GM18505 (cell line): ENCODE measurements around the gene PSRC1.

Experiments used
- ATAC-seq: cut with Tn5 transposase; IDR thresholded peaks from one replicate; pipeline ENCODE4 v1.9.1; 2021; ENCODE audit not compliant: unreplicated experiment
- POLR2A ChIP-seq: IDR thresholded peaks from 4 replicates; pipeline ENCODE4 v1.6.1; 2011; ENCODE audit warnings: borderline replicate concordance; ENCODE audit not compliant: insufficient read depth, insufficient read length; ENCODE audit errors: extremely low read depth

The PSRC1 gene

DNA sequence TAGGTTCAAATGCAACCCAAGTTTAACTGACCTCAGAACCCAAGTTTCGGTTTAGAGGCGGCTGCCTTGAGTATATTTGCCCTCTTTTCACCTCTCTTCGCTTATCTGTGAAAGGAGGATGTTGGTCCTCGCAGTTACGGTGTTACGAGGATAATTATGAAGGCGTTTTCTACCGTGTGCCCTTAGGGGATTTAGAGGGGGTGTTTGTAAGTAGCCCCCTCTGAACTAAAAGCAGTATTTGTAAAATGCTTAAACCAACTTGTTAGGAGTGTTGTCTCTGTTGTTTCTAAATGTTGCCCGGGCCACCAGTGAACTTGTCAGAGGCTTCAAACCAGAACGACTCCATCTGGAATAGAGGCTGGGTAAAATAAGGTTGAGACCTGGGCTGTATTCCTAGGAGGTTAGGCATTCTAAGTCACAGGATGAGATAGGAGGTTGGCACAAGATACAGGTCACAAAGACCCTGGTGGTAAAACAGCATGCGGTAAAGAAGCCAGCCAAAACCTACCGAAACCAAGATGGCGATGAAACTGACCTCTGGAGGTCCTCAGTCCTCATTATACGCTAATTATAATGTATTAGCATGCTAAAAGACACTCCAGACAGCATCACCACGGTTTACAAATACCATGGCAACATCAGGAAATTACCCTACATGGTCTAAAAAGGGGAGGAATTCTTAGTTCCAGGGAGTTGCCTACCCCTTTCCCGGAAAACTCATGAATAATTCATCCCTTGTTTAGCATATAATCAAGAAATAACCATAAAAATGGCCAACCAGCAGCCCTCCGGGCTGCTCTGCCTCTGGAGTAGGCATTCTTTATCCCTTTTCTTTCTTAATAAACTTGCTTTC, 1.0 kb upstream of the PSRC1 start:
- no peak for TF ChIP-seq POLR2A
- peak; percentile 20 for ATAC-seq

DNA sequence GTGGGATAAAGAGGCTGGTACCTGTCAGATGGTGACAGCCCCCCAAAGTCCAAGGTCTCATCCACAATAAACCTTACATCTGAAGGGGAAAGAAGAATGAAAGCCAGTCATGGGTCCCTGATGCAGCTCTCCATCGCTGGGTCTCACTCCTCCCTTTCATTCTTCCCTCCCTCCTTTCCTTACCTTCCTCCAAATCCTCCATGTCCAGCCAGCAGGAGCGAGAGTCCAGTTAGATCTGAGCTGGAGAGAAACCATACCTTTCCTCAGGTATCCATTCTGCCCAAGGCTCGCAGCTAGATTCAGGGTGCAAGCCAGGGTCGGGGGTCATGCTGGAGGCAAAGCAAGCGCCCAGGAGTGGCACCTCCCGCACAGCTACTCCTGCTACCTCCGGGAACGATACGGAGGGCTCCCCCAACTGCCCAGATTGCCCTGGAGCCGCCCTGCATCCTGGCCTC, 421 bp downstream of the PSRC1 start:
- ATAC-seq, result no peak
- no peak for TF ChIP-seq POLR2A

DNA sequence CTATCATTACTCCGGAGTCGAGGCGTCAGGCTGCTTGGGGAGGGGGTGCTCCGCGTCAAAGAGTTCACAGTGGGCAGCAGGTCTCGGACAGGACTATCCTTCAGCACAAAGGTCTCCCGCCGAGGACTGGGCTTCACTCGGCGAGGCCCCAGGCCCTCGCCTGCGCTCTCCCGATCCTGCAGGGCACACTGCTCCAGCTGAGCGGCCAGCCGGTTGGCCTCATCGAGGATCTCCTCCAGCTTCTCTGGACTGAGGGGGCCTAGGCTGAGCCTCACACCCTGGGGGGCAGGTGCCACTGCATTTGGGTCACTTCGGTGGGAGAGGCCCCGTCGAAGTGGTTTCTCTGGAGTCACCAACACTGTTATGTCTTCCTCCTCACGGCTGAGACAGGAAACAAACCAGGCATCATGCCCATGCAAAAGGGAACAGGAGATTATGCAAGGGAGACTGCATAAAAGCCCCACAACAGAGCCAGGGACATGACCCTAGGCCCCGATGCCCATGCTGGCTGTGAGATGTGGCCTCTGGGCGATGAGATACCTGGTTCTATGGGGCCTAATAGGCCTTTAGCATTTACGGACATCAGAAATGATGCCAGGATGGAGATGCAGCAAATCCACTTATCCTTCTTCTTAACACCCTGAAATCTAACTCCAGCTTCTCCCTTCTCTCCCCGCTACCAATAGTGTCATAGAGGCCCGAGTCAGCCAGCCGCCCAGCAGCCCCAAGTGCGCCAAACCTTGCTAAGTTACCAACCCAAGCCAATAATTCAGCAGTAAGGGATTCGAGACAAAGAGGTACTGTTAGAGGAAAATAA, 1.1 kb downstream of the PSRC1 start:
- ATAC-seq, result no peak
- no peak for TF ChIP-seq POLR2A

DNA sequence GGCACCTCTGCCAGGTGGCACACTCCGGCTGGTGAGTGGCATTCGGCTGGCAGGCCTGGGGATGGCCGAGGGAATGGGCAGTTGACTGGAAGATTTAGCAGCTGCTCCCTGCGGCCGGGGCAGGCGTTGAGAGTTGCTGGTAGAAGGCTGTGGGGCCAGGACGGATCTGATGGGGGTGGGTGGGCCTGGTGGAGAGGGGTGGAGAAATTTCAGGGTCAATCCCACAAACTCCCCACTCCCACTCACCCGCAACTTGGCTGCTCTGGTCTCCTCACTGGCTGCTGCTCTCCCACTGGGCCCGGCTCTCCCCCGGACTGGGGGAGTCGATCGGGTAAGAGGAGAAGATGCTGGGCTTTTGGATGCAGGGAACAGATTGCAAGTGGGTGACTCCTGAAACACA, 2.1 kb downstream of the PSRC1 start:
- TF ChIP-seq POLR2A, result no peak
- no peak for ATAC-seq

DNA sequence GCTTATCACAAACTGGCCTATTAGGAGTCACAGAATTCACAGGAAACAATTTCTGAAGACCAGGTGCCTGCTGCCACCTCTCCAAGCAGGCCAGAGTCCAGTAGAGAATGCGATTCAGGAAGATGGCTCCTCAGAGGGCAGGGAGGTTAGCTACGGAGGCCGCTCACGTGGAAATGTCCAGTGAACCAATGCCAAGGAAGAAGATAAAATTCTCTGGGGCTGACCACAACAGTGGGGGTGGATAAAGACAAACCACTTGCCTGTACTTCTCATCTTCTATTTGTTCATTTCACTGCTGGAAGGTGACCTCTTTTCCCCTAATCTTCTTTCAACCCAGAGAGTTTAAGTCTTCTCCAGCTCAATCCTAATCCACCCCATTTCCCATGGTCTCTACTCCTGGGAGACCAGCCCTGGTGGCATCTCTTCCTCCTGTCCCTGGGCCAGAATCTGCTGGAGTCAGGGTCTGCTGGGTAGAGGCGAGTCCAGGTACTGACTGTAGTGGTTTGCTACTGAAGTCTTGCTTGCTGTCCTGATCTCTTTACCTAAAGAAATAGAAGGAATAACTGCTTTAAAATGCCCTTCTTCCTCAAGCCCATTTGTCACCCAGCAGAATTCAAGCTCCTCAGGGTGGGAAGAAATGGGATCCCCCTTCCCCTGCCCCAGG, 3.2 kb downstream of the PSRC1 start:
- no peak for ATAC-seq
- no peak for TF ChIP-seq POLR2A

DNA sequence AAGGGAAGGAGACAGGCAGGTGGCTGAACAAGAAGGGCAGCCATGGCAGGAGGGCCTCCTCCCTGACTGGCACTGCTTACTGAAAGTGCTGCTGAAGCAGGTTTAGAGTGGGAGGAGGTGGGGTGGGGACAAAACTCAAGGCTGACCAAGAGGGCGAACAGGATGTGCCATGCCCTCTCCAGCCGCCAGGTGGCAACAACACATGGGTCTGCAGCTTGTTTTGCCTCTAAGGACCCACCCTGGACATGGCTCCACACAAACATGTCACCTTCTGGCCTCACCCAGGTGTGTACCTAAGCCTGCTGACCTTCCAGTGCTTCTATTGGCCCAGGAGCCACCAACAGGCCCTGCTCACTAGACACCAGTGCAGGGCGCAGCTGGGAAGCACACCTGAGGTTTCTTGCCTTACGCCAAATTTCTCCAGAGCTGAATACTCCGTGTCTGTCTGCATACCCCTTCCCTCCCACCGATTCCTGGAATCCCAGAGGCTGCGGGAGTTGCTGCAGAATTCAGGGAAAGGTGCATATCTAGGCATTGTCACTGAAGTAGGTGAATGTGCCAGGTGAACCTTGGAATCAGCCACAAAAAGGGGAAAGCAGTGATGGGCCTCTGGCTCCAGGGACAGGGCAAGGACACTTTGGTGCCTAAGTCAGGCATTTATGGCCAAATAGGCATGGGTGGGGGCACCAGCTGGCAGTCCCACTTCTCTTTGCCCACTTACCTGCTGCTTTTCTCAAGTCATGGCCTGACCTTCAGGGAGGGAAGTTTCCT, 5.3 kb downstream of the PSRC1 start:
- TF ChIP-seq POLR2A, result no peak
- no peak for ATAC-seq

DNA sequence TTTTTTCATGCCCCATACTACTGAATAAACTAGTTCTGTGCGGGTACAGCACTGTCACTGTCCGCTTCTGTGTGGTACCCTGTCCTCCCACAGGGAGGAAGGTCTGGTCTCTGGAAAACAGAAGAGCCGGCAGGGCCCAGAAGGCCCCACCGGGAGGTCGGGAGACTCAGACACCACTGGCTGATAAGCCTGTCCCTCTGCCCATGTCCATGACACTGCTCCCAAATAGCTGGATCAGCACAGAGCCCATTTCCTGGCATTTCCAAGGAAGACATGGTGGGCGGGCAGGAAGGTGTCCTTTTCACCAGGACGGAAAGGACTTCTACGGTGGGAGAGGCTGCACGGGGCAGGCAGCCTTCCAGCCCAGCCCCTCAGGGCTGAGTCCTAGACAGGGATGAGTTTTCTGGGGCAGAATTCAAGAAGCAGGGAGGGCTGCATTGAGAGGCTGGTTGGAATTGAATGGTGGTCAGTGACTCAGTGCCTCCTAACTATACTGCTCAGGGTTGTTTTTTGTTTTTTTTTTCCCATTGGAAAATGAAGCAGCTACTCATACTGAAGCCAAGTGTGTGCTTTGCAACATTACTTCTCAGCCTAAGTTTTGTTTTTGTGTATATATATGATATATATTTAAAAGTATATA, 7.1 kb downstream of the PSRC1 start:
- ATAC-seq, result no peak
- no peak for TF ChIP-seq POLR2A

DNA sequence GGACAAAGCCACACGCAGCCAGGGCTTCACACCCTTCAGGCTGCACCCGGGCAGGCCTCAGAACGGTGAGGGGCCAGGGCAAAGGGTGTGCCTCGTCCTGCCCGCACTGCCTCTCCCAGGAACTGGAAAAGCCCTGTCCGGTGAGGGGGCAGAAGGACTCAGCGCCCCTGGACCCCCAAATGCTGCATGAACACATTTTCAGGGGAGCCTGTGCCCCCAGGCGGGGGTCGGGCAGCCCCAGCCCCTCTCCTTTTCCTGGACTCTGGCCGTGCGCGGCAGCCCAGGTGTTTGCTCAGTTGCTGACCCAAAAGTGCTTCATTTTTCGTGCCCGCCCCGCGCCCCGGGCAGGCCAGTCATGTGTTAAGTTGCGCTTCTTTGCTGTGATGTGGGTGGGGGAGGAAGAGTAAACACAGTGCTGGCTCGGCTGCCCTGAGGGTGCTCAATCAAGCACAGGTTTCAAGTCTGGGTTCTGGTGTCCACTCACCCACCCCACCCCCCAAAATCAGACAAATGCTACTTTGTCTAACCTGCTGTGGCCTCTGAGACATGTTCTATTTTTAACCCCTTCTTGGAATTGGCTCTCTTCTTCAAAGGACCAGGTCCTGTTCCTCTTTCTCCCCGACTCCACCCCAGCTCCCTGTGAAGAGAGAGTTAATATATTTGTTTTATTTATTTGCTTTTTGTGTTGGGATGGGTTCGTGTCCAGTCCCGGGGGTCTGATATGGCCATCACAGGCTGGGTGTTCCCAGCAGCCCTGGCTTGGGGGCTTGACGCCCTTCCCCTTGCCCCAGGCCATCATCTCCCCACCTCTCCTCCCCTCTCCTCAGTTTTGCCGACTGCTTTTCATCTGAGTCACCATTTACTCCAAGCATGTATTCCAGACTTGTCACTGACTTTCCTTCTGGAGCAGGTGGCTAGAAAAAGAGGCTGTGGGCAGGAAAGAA, 8.1 kb downstream of the PSRC1 start:
- TF ChIP-seq POLR2A, result no peak
- ATAC-seq, result no peak

DNA sequence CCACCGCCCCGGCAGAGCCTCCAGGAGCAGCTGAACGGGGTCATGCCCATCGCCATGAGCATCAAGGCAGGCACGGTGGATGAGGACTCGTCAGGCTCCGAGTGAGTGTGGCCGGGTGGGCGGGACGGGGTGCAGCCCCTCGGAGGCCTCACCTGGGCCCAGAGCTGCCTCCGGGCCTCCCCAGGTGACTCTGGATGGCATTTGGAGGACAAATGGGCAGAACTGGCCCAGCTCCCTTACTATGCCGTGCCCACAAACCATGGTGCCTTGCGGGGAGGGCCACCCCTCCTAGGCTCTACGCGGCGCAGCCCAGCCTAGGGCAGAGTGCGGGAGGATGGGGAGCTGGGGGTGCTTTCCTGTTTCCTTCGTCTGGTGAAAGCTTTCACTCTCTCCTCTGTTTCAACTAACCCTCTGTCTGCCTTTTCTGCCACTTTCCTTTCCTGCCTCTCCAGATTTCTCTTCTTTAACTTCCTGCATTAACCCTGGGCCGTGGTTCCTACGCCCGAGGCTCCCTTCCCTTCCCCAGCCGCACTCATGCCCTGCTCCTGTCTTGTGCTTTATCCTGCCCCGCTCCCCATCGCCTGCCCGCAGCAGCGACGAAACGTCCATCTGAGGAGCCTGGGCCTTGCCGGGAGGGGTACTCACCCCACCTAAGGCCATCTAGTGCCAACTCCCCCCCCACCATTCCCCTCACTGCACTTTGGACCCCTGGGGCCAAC, 9.2 kb downstream of the PSRC1 start:
- no peak for TF ChIP-seq POLR2A
- no peak for ATAC-seq

DNA sequence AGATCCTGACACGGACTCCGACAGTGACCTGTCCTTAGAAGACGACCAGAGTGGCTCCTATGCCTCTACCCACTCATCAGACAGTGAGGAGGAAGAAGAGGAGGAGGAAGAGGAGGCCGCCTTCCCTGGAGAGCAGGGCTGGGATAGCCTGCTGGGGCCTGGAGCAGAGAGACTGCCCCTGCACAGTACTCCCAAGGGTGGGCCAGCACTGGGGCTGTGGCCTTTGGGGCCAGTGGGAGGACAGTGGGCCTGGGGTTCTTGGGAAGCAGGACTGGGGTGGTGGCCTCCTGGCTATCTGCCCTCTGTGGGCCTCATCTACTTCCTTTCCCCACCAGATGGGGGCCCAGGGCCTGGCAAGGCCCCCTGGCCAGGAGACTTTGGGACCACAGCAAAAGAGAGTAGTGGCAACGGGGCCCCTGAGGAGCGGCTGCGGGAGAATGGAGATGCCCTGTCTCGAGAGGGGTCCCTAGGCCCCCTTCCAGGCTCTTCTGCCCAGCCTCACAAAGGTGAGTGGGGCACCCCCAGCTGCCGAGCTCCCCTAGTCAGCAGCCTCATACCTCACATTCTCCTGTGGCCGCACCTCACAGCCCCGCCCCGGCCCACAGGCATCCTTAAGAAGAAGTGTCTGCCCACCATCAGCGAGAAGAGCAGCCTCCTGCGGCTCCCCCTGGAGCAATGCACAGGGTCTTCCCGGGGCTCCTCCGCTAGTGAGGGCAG, 10.0 kb downstream of the PSRC1 start:
- no peak for TF ChIP-seq POLR2A
- ATAC-seq, result no peak
